Colonic mucosa (tissue), 4 donors: ENCODE measurements around the gene PCED1B. TPM values are rescaled to one million over a fixed set of nuclear protein-coding genes. Genes with fewer than 3 reads are reported as not detected.

Experiments
- DNase-seq: peaks from one replicate; pipeline ENCODE4 v3.0.0-alpha.2; 2020
- H3K27ac ChIP-seq: fragments of 200-600 bp; one replicate; pipeline ENCODE4 v1.8.0; 2021
- H3K27me3 ChIP-seq: fragments of 200-600 bp; one replicate; pipeline ENCODE4 v1.8.0; 2021
- H3K36me3 ChIP-seq: fragments of 200-600 bp; one replicate; pipeline ENCODE4 v1.8.0; 2021
- H3K4me1 ChIP-seq: fragments of 200-600 bp; one replicate; pipeline ENCODE4 v1.8.0; 2021; ENCODE audit warnings: mild to moderate bottlenecking
- H3K4me3 ChIP-seq: fragments of 200-600 bp; one replicate; pipeline ENCODE4 v1.8.0; 2021
- H3K9ac ChIP-seq, 2 donors: one replicate each; pipeline ENCODE4 v1.7.0; 2013; ENCODE audit warnings: control low read depth in 2 of 2, low read depth in 2 of 2, low read length in 2 of 2
- H3K9me3 ChIP-seq: fragments of 200-600 bp; one replicate; pipeline ENCODE4 v1.8.0; 2021
- CTCF ChIP-seq: fragments of 200-600 bp; IDR thresholded peaks from one replicate; pipeline ENCODE4 v1.8.0; 2022; ENCODE audit warnings: antibody characterized with exemption, mild to moderate bottlenecking
- intact Hi-C: fragments of 100-400 bp; cut with DNase I; formaldehyde crosslinking; loops from one replicate; pipeline ENCODE4 v1.14.1; 2022
- total RNA-seq, 2 donors: library from RNA; stranded (reverse); fragmentation: NEBNext Ultra II Directional in 1 of 2; extraction: Animal tissue kit (Norgen Biotek cat#: 25700) in 1 of 2; gene quantifications; one replicate each; pipeline ENCODE4 v1.2.1, GENCODE V29; 2021
- donor health status: healthy.
- donor health status: DM: no; HTN: no; CAD: no.
- donor health status: DM: no; HTN: no; CAD: no.

PCED1B gene
- total RNA-seq, 2 donors from 2014 or later: 1.8 to 2.1 TPM

GRCh38 chr12:47269916-47270315 lies 190.5 kb downstream of the PCED1B start:
- no peak for TF ChIP-seq CTCF
- intact Hi-C loops: no loop called here
- Histone ChIP-seq H3K27me3 (no peaks in the 10 kb centered on the region), H3K36me3 (no peaks in the 10 kb centered on the region), H3K9ac (no peak overlapping the region), H3K4me3 (no peak overlapping the region), H3K9me3 (no peaks in the 10 kb centered on the region), H3K27ac (no peak overlapping the region), H3K4me1 (no peaks in the 10 kb centered on the region)
- no peak for DNase-seq

- no peak for TF ChIP-seq CTCF
- intact Hi-C loops: no loop called here
- Histone ChIP-seq H3K9me3 (no peaks in the 10 kb centered on the region), H3K36me3 (no peaks in the 10 kb centered on the region), H3K9ac (no peak overlapping the region), H3K27me3 (no peaks in the 10 kb centered on the region), H3K27ac (no peak overlapping the region), H3K4me3 (no peak overlapping the region), H3K4me1 (no peaks in the 10 kb centered on the region)
- no peak for DNase-seq
Measured at GRCh38 chr12:47270782-47271664, 191.6 kb downstream of the PCED1B start.

GRCh38 chr12:47271800-47272239 lies 192.4 kb downstream of the PCED1B start:
- Histone ChIP-seq H3K4me3 (no peak overlapping the region), H3K4me1 (no peaks in the 10 kb centered on the region), H3K36me3 (no peaks in the 10 kb centered on the region), H3K9me3 (no peaks in the 10 kb centered on the region), H3K9ac (no peak overlapping the region), H3K27ac (no peak overlapping the region), H3K27me3 (no peaks in the 10 kb centered on the region)
- no peak for TF ChIP-seq CTCF
- DNase-seq: no peak
- intact Hi-C loops: no loop called here

- H3K4me1 ChIP-seq: peaks cover 7% of the 10 kb centered on the region
- no peaks in the 10 kb centered on the region for H3K27me3 ChIP-seq
- H3K36me3 ChIP-seq: no peaks in the 10 kb centered on the region
- no peak for TF ChIP-seq CTCF
- peak overlapping the region in 1 of 2 donors; percentile 18 for H3K9ac ChIP-seq
- DNase-seq: no peak
- H3K27ac ChIP-seq: no peak overlapping the region
- no peak overlapping the region for H3K4me3 ChIP-seq
- H3K9me3 ChIP-seq: no peaks in the 10 kb centered on the region
- intact Hi-C loops: no loop called here
Measured at GRCh38 chr12:47272412-47273190, 193.2 kb downstream of the PCED1B start.

GRCh38 chr12:47273191-47273626 lies 193.8 kb downstream of the PCED1B start:
- no peak overlapping the region for H3K9ac ChIP-seq
- H3K4me1 ChIP-seq: peaks cover 9% of the 10 kb centered on the region
- no peaks in the 10 kb centered on the region for H3K27me3 ChIP-seq
- H3K9me3 ChIP-seq: no peaks in the 10 kb centered on the region
- no peak overlapping the region for H3K4me3 ChIP-seq
- no peak for DNase-seq
- no peak overlapping the region for H3K27ac ChIP-seq
- intact Hi-C loops: no loop called here
- no peaks in the 10 kb centered on the region for H3K36me3 ChIP-seq
- TF ChIP-seq CTCF: no peak
